WERI-Rb-1 (cell line): Measurements from ENCODE around the gene UBE3C.

ENCODE experiments used
- DNase-seq: peaks from one replicate; pipeline ENCODE4 v3.0.0-alpha.2; 2020
- H3K27ac ChIP-seq: fragments of 250-450 bp; sonication (Bioruptor Pico); 2 replicates; pipeline ENCODE4 v1.5.1; 2020; ENCODE audit warnings: mild to moderate bottlenecking, moderate library complexity
- H3K27me3 ChIP-seq: fragments of 250-450 bp; sonication (Bioruptor Pico); 2 replicates; pipeline ENCODE4 v1.5.1; 2021; ENCODE audit warnings: mild to moderate bottlenecking, low read depth, moderate library complexity; ENCODE audit not compliant: insufficient read depth, severe bottlenecking
- H3K36me3 ChIP-seq: fragments of 250-450 bp; sonication (Bioruptor Pico); 2 replicates; pipeline ENCODE4 v1.5.1; 2020; ENCODE audit warnings: mild to moderate bottlenecking, moderate library complexity
- H3K4me3 ChIP-seq: 2 replicates; pipeline ENCODE4 v1.5.1; 2011; ENCODE audit warnings: low read depth, mild to moderate bottlenecking, control low read depth, low read length
- H3K9me3 ChIP-seq: fragments of 250-450 bp; sonication (Bioruptor Pico); 2 replicates; pipeline ENCODE4 v1.5.1; 2021; ENCODE audit warnings: mild to moderate bottlenecking, moderate library complexity; ENCODE audit not compliant: severe bottlenecking
- TF ChIP-seq, protein P1 (sequence below): IDR thresholded peaks from 2 replicates; pipeline ENCODE4 v1.5.1; 2011; ENCODE audit warnings: low read depth, mild to moderate bottlenecking, control low read depth, inconsistent platforms, low read length

Gene UBE3C

GRCh38 chr7:157188091-157188665, 49.5 kb downstream of the UBE3C start:
- Histone ChIP-seq H3K27ac (no peak overlapping the region), H3K4me3 (no peak overlapping the region), H3K36me3 (peaks cover 95% of the 10 kb centered on the region), H3K27me3 (no peaks in the 10 kb centered on the region), H3K9me3 (no peaks in the 10 kb centered on the region)
- TF ChIP-seq, protein P1, sequence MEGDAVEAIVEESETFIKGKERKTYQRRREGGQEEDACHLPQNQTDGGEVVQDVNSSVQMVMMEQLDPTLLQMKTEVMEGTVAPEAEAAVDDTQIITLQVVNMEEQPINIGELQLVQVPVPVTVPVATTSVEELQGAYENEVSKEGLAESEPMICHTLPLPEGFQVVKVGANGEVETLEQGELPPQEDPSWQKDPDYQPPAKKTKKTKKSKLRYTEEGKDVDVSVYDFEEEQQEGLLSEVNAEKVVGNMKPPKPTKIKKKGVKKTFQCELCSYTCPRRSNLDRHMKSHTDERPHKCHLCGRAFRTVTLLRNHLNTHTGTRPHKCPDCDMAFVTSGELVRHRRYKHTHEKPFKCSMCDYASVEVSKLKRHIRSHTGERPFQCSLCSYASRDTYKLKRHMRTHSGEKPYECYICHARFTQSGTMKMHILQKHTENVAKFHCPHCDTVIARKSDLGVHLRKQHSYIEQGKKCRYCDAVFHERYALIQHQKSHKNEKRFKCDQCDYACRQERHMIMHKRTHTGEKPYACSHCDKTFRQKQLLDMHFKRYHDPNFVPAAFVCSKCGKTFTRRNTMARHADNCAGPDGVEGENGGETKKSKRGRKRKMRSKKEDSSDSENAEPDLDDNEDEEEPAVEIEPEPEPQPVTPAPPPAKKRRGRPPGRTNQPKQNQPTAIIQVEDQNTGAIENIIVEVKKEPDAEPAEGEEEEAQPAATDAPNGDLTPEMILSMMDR: no peak
- DNase-seq: no peak

DNA sequence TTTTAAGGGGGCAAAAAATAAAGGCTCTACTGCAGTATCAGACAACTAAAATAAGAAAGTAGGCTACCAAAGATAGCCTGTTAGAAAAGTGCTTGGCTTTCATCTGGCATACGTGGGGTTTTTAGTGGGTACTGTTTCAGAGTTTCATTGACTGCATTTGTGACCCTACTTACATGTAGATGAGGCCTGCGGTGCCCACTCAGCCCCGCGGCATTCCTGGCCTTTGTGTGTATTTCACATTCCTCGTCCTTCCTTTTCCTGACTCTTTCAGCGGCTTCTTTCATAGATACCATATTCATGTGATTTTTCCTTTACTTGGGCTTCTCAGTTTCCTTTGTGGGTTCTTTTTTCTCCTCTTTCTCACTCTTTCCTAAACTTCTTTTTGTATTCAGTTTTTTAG, 50.7 kb downstream of the UBE3C start:
- no peak overlapping the region for H3K27ac ChIP-seq

DNA sequence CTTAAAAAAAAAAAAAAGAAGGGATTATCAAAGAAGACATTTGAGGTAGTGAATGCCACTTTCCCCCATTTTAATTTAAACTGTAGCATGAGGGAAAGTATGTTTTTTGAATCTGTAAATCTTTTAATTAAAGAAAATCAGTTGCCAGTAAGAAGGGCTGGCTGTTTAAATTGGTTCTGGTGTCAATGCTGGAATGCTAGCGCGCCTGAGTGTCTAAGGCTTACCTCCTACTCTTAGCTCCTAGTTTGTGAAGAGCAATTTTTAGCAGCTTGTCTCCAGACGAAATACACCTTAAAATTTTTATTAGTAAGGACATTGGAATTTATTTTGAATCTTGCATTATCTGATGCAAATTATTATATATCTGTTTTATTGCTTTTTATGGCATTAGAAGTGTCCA, 54.1 kb downstream of the UBE3C start:
- H3K27ac ChIP-seq: no peak overlapping the region
- DNase-seq: no peak
- H3K27me3 ChIP-seq: no peaks in the 10 kb centered on the region
- TF ChIP-seq, protein P1: no peak
- H3K4me3 ChIP-seq: no peak overlapping the region
- no peaks in the 10 kb centered on the region for H3K9me3 ChIP-seq
- peaks cover 82% of the 10 kb centered on the region for H3K36me3 ChIP-seq

More for the DNA sequence above, 50.7 kb downstream of the UBE3C start:
- H3K9me3 ChIP-seq: no peaks in the 10 kb centered on the region
- no peak for DNase-seq
- H3K36me3 ChIP-seq: peaks cover 87% of the 10 kb centered on the region
- no peaks in the 10 kb centered on the region for H3K27me3 ChIP-seq
- TF ChIP-seq, protein P1: no peak
- no peak overlapping the region for H3K4me3 ChIP-seq

- Histone ChIP-seq H3K36me3 (peaks cover 82% of the 10 kb centered on the region), H3K4me3 (no peak overlapping the region), H3K27me3 (no peaks in the 10 kb centered on the region), H3K27ac (no peak overlapping the region), H3K9me3 (no peaks in the 10 kb centered on the region)
- TF ChIP-seq, protein P1: no peak
- DNase-seq: no peak
Measured at GRCh38 chr7:157193274-157193673, 54.5 kb downstream of the UBE3C start.

- H3K27ac ChIP-seq: no peak overlapping the region
- DNase-seq: no peak
- TF ChIP-seq, protein P1: no peak
- H3K9me3 ChIP-seq: no peaks in the 10 kb centered on the region
- peaks cover 72% of the 10 kb centered on the region for H3K36me3 ChIP-seq
- no peaks in the 10 kb centered on the region for H3K27me3 ChIP-seq
- H3K4me3 ChIP-seq: no peak overlapping the region
Measured at GRCh38 chr7:157194948-157195347, 56.2 kb downstream of the UBE3C start.

DNA sequence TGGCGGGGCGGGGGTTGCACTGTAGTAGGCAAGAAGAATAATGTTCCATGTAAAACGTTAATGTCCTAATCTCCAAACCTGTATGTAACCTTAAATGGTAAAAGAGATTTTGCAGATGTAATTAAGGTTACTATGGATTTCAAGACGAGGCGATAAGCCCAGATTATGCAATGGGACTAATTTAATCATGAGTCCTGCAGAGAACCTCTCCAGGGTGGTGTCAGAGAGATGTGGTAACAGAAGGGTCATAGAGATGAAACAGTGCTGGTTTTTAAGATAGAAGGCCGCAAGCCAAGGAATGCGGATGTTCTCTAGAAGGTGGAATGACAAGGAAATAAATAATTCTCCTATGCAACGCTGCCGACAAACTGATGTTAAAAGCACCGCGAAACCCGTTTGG, 57.1 kb downstream of the UBE3C start:
- TF ChIP-seq, protein P1: no peak
- Histone ChIP-seq H3K27ac (0 out of 2 replicates have a peak overlapping the region, but pooled peaks have one; percentile 3), H3K36me3 (peaks cover 69% of the 10 kb centered on the region), H3K9me3 (no peaks in the 10 kb centered on the region), H3K27me3 (no peaks in the 10 kb centered on the region), H3K4me3 (no peak overlapping the region)
- no peak for DNase-seq
